ENCODE data around the gene UNC45A. TPM values are rescaled to one million over a fixed set of nuclear protein-coding genes. Genes with fewer than 3 reads are reported as not detected.
"Not testable (repeated sequence)": the region's sequence is repeated elsewhere in the genome, so short reads cannot be mapped to it uniquely, and the experiment has no call there.

UNC45A gene
- total RNA-seq, 1 donor: 69.1 TPM

DNA sequence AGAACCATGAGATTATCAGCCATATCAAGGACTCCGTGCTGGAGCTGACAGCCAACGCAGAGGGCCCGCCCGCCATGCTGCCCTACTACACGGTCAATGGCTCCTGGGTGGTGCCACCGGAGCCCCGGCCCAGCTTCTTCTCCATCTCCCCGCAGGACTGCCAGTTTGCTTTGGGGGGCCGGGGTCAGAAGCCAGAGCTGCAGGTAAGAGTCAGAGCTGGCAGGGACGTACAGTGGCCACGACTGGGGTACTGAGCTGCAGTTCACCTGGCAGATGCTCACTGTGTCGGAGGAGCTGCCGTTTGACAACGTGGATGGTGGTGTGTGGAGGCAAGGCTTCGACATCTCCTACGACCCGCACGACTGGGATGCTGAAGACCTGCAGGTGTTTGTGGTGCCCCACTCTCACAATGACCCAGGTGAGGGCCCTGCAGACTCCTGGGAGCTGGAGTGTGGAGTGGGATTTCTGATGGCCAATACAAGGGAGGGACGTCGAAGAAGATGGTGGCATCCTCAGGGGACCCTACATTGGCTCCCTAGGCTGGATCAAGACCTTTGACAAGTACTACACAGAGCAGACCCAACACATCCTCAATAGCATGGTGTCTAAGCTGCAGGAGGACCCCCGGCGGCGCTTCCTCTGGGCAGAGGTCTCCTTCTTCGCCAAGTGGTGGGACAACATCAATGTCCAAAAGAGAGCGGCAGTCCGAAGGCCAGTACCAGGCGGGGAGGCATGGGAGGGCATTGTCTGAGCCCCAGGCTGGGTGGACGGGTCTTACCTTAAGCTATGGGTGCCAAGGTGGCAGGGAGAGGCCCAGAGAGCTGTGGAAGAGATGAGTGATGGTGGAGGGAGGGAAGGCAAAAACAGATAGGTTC, 29.5 kb upstream of the UNC45A start:
- TF ChIP-seq, protein P1, sequence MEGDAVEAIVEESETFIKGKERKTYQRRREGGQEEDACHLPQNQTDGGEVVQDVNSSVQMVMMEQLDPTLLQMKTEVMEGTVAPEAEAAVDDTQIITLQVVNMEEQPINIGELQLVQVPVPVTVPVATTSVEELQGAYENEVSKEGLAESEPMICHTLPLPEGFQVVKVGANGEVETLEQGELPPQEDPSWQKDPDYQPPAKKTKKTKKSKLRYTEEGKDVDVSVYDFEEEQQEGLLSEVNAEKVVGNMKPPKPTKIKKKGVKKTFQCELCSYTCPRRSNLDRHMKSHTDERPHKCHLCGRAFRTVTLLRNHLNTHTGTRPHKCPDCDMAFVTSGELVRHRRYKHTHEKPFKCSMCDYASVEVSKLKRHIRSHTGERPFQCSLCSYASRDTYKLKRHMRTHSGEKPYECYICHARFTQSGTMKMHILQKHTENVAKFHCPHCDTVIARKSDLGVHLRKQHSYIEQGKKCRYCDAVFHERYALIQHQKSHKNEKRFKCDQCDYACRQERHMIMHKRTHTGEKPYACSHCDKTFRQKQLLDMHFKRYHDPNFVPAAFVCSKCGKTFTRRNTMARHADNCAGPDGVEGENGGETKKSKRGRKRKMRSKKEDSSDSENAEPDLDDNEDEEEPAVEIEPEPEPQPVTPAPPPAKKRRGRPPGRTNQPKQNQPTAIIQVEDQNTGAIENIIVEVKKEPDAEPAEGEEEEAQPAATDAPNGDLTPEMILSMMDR (IDR thresholded peaks at IDR 0.05; ENCODE audit: insufficient read depth, low read depth, low read length): no peak
- DNase-seq (ENCODE audit: low read depth): no peak
- H3K4me3 ChIP-seq (ENCODE audit: low read depth, low read length): no peak overlapping the region

DNA sequence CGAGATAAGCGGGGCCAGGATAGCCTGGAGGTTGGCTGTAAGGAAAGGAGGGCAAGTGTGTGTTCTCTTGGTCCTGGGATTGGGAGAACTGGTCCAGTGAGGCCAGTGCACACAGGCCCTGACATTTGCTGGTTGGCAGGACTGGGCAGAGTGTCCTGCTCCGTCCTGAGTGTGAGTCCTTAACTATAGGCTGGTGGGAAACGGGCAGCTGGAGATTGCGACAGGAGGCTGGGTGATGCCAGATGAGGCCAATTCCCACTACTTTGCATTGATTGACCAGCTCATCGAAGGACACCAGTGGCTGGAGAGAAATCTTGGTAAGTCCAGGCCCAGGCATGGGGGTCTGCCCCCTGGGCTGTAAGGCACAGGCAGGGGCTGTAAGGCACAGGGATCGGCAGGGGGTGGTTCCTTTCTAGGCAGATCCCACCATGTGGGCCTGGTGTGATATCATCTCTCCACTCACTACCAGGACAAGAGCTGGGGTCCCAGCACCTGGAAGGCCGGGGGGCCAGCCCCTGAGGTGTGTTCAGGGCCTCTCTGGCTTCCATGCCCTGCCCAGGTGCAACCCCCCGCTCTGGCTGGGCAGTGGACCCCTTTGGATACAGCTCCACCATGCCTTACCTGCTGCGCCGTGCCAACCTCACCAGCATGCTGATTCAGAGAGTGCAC, 28.8 kb upstream of the UNC45A start:
- H3K4me3 ChIP-seq (ENCODE audit: low read depth, low read length): no peak overlapping the region
- DNase-seq (ENCODE audit: low read depth): no peak
- TF ChIP-seq, protein P1 (IDR thresholded peaks at IDR 0.05; ENCODE audit: insufficient read depth, low read depth, low read length): no peak

DNA sequence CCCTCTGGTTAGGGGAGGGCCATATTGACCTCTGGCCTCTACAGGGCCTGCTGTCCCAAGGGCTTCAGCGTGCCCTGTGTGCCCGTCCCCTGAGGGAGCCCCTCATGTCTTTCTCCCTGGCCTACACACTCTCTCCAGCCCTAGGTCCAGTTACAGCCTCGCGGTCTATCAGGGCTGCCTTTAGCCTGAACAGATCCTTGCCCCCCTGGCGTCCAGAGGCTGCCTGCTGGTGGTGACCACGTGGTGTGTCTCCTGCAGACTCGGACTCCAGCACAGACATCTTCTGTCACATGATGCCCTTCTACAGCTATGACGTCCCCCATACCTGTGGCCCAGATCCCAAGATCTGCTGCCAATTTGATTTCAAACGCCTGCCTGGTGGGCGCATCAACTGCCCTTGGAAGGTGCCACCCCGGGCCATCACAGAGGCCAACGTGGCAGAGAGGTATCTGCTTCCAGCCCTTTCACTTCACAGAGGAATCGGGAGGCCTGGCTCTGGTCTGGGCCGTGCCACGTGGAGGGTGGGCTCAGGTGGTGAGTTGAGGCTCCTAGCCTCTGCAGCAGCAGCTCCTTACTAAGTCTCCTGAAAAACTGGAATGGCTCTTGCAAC, 27.9 kb upstream of the UNC45A start:
- TF ChIP-seq, protein P1 (IDR thresholded peaks at IDR 0.05; ENCODE audit: insufficient read depth, low read depth, low read length): no peak
- DNase-seq (ENCODE audit: low read depth): no peak
- no peak overlapping the region for H3K4me3 ChIP-seq (ENCODE audit: low read depth, low read length)

DNA sequence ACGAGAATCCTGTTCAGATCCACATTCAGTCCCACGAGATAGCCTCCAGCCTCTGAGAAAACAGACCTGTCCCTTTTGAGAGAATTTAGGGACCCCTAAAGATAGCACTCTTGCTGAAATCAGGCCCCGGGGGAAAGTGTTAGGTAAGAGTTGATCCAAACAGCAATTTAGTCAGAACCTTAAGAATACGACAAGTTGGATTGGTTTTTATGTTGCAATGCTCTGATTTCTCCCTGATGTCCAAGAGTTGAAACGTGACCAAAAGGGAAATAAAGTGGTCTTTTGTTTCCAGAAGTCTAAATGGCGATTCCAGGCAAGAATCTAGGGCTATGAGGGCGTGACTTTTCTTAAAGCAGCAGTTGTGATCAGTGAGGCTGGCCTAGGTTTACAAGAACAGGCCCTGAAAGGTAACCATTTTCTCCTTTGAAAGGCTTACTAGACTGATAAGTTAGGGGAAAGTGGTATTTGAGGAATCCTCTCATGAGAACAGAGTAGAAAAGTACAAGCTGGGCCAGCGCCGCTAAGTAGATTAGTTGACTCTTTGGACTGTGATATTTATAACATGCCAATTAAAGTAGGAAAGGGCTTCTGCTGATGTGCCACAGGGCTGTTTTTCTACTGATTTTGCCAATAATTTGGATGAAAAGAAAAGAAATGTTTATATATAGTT, 27.1 kb upstream of the UNC45A start:
- no peak for DNase-seq (ENCODE audit: low read depth)
- TF ChIP-seq, protein P1 (IDR thresholded peaks at IDR 0.05; ENCODE audit: insufficient read depth, low read depth, low read length): no peak
- H3K4me3 ChIP-seq (ENCODE audit: low read depth, low read length): no peak overlapping the region

DNA sequence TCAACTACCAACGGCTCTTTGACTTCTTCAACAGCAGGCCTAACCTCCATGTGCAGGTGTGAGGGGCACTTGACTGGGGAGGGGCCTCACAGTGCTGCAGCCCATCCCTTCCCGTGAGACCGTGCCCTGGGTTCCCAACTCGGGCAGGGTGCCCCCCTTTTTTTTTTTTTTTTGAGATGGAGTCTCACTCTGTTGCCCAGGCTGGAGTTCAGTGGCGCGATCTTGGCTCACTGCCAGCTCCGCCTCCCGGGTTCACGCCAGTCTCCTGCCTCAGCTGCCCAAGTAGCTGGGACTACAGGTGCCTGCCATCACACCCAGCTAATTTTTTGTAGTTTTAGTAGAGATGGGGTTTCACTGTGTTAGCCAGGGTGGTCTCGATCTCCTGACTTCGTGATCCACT, 25.6 kb upstream of the UNC45A start:
- not testable (repeated sequence) for DNase-seq (ENCODE audit: low read depth); H3K4me3 ChIP-seq (ENCODE audit: low read depth, low read length)

DNA sequence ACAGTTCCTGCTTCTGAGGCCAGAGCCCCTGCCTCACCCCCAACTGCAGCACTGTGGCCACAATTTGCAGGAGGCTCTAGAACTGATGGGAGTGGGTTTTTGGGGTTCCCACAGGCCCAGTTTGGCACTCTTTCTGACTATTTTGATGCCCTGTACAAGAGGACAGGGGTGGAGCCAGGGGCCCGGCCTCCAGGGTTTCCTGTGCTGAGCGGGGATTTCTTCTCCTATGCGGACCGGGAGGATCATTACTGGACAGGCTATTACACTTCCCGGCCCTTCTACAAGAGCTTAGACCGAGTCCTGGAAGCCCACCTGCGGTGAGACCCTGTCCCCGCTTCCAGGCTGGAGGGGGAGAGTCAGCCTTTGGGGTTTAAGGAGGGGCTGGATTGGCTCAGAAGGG, 25.1 kb upstream of the UNC45A start:
- H3K4me3 ChIP-seq (ENCODE audit: low read depth, low read length): no peak overlapping the region
- no peak for DNase-seq (ENCODE audit: low read depth)
- TF ChIP-seq, protein P1 (IDR thresholded peaks at IDR 0.05; ENCODE audit: insufficient read depth, low read depth, low read length): no peak
